GM21423 (cell line): ENCODE measurements around the gene MKNK2.
"Not testable (repeated sequence)": the region's sequence is repeated elsewhere in the genome, so short reads cannot be mapped to it uniquely, and the experiment has no call there.

Experiments
- ATAC-seq: cut with Tn5 transposase; IDR thresholded peaks from one replicate; pipeline ENCODE4 v1.9.1; 2021; ENCODE audit warnings: mild to moderate bottlenecking, moderate library complexity; ENCODE audit not compliant: unreplicated experiment

Gene MKNK2

GRCh38 chr19:2044709-2045500 lies 6.1 kb downstream of the MKNK2 start:
- no peak for ATAC-seq

- ATAC-seq = no peak
These were observed 6.9 kb downstream of the MKNK2 start for GRCh38 chr19:2043961-2044708.

- ATAC-seq = no peak
These were observed 7.8 kb downstream of the MKNK2 start for GRCh38 chr19:2043251-2043641.

- ATAC-seq = no peak
These were observed 8.4 kb downstream of the MKNK2 start for GRCh38 chr19:2042485-2043250.

GRCh38 chr19:2041683-2042484 lies 9.2 kb downstream of the MKNK2 start:
- ATAC-seq = peak; percentile 49

GRCh38 chr19:2041433-2041682 lies 9.7 kb downstream of the MKNK2 start:
- no peak for ATAC-seq

- no peak for ATAC-seq
These were observed 10.2 kb downstream of the MKNK2 start for GRCh38 chr19:2040647-2041432.

- no peak for ATAC-seq
These were observed 10.9 kb downstream of the MKNK2 start for GRCh38 chr19:2039959-2040646.

- ATAC-seq = no peak
These were observed 11.7 kb downstream of the MKNK2 start for GRCh38 chr19:2039089-2039958.

GRCh38 chr19:2038284-2039088 lies 12.6 kb downstream of the MKNK2 start:
- ATAC-seq = no peak

GRCh38 chr19:2037651-2038255 lies 13.3 kb downstream of the MKNK2 start:
- no peak for ATAC-seq

GRCh38 chr19:2036424-2036823 lies 14.6 kb downstream of the MKNK2 start:
- no peak for ATAC-seq

GRCh38 chr19:2035590-2035991 lies 15.5 kb downstream of the MKNK2 start:
- ATAC-seq = no peak

- no peak for ATAC-seq
These were observed 16.1 kb downstream of the MKNK2 start for GRCh38 chr19:2034729-2035589.

- not testable (repeated sequence) for ATAC-seq
These were observed 16.8 kb downstream of the MKNK2 start for GRCh38 chr19:2034253-2034652.

GRCh38 chr19:2033825-2034159 lies 17.3 kb downstream of the MKNK2 start:
- no peak for ATAC-seq
